Stimulated activated naive CD4-positive, alpha-beta T cell treated with Interleukin-2 at 50 U/mL for 16 hours (primary cell): ENCODE measurements around the gene TSPAN9.

Source experiments
- DNase-seq: peaks from one replicate; lab custom pipeline; 2025; lab: John Stamatoyannopoulos, UW

TSPAN9 gene

DNA sequence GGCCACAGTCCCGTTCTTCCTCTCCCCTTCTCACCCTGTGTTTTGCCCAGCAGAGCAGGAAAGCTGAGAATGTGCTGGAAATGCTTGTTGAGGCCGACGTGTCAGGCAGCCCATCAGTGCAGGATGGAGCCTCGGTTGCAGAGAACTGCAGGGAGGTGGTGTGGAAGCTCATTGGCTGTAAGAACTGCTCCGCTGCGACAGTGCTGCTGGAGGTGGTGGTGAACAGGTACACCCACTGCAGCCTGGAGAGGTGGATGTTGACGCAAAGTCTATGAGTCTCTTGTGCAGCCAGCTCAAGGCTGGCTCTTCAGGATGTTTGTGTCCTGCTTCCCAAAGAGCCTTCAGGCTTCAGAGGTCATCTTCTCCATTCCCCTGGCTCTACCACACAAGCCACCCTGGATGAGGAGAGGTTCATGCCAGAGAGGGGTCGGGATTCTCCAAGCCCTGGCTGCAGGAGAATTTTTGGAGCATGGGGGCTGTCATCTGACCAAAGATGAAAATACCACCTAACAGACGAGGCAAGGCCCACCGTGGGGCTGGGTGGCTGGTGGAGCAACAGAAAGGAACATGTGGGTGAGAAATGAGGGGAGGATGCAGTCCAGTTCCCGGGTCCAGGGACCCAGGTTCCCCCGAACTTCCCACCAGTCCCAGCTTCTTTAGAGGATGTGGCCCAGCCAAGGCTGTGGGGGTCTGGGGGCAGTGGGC, 239.7 kb downstream of the TSPAN9 start:
- no peak for DNase-seq

DNA sequence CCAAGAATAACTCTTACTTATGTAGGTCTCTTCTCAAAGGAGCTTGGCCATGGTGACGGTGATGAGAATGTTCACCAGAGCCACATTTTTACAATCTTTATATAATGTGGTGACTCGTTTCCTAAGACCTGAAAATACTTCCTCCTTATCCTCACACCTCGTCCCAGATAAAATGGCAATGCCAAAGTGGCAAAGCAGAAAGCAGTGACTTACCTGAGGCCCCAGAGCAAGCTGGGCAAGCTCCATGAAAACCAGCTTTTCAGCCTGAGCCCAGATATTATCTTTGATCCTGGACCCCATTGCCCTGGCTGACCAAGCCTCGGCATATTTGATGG, 240.3 kb downstream of the TSPAN9 start:
- no peak for DNase-seq

DNA sequence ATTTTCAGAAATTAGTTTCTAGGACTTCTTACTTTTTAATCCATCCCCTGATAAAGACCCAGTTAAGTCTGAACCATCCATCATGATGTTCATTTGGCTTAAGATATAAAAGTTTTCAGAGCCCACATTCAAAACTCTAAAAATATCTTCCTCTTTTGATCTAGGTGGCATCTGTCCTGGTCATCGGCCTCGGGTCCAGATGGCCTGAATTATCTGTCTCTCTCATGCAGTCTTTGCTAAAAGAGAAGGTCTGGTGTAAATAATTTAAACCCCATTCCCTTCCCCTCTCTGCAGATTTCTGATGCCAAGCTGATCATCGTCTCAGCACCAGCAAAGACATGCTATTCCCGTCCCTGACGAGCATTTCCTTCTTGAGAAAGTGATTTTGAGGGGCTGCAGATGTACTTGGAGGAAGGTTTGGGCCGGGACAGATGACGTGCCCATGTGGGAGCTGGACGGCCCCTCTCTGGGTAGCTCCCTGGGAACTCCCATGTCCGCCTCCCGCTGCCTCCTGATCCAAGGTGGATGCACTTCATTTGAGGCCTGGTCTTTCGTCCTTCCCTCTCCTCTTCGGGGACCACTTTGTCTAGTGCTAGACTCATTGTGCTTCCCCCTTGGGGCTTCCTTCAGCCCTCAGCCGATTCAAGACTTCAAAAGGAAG, 240.8 kb downstream of the TSPAN9 start:
- DNase-seq = no peak

DNA sequence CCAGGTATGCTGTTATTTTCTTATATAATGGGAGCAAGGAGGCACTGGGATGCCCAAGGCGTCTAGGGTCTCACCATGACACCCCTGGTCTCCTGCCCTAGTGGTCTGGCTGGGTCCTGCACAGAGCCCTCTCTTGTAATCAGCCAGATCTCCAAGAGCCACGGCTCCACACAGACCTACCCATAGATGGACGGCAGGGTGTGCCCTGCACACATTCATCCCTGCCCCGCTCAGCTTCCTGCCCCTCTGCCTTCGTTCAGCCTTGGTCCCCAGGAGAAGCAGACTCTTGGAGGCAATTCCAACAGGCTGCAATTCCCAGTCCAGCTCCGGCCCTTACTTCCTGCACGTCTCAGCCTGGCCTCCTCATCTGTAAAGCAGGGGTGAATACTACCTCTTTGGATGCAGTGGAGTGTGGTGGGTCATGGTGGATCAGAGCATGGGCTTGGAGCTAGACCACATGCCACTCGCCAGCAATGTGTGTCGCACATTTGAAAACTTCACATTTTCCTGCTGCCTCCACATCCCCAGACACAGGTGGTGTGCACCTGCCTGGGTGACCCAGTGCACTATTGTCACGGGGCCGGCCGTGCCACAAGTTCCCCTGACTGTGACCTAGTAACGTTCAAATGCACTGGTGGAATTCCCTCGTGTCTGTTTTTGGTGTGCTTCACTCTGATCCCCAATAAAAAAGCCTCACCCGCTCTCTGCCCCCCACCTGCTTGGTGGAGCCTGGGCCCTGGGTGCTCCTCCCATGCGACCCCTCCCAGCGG, 242.7 kb downstream of the TSPAN9 start:
- no peak for DNase-seq

DNA sequence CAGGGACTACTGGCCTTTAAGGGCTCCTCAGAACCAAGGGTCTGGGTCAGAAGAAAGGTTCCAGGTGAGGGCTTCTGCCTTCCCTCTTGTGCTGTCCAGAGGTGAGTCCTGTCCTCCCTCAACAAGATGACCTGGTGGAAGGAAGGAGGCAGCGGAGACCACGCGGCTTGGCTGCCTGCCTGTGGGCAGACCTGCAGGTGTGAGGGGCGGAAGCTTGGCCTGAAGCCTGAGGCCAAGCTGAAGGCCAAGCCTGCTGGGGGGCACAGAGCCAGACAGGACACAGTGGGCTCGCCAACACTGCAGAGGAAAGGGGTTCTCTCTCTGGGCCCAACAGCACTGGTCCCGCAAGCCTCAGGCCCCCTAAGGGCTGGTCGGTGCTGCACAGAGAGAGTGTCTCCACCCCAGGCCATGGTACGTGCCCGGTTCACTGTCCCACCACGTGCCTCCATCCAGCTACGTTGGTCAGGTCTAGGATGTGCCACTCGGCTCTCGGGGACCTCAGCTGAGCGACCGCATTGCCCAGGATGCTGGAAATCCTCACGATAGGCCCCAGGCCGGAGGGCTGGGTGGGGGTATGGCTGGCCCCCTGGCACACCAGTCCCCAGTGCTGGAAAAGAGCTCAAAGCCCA, 243.8 kb downstream of the TSPAN9 start:
- DNase-seq = no peak

DNA sequence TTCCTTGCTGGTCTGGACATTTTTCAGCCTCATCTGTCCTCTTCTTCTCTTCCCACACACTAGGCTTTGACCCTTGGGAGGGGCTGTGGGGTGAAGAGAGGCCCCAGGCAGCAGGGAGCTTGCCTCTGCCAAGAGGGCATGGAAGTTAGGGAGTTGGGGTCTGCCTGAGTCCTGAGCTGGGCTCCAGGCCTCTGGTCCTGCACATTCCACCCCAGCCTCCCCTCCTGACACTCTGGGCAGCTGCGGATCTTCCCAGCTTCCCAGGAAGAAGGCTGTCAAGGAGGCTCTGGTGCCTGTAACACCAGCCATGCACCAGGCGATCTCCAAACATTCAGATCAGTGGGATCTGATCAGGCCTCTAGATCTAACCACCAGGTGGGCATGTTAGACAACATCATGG, 244.7 kb downstream of the TSPAN9 start:
- DNase-seq = no peak

DNA sequence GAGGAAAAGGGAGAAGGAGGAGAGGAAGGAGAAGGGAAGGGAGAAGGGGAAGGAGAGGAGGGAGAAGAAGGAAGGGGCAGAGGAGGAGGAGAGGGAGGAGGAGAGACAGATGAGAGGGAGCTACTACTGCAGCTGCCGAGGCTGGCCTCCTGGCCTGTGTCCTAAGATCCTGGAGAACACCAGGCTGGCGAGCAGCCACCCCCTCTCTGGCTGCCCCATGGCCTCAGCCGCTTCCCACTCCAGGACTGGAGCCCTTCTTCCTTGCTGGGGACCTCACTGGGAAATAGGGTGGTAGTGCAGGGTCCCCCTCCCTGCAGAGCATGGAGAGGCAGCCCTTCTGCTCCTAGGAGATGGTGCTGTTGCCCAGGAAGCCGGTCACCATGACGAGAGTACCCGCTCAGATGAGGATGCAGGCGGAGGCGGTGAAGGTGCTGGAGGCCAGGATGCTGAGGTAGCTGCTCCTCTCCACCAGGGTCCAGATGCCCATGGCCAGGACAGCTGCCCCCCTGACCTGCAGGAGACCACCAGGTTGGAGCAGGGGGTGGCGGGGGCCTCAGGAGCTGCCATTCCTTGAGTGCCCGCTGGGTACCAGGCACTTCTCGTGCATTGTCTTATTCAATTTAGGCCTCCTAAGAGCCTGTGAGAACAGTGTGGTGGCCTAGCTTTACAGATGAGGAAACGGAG, 246.0 kb downstream of the TSPAN9 start:
- DNase-seq = no peak

DNA sequence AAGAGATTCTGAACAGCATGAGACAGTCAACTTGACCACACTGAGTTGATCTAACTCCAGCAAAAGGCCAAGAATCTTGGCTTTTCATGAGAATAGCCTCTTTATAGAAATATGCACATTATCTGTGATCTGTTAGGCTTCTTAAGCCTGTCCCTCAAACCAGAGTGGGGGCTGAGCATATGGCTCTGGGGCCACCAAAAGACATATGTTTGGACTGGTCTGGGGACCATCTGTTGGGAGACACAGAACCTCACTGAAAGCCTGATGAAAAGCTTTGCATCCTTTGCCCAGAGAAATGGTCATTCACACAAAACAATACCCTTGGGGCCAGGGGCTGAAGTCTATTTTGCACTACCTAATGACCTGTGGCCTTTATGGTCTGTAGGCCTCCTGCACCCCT, 248.6 kb downstream of the TSPAN9 start:
- no peak for DNase-seq

DNA sequence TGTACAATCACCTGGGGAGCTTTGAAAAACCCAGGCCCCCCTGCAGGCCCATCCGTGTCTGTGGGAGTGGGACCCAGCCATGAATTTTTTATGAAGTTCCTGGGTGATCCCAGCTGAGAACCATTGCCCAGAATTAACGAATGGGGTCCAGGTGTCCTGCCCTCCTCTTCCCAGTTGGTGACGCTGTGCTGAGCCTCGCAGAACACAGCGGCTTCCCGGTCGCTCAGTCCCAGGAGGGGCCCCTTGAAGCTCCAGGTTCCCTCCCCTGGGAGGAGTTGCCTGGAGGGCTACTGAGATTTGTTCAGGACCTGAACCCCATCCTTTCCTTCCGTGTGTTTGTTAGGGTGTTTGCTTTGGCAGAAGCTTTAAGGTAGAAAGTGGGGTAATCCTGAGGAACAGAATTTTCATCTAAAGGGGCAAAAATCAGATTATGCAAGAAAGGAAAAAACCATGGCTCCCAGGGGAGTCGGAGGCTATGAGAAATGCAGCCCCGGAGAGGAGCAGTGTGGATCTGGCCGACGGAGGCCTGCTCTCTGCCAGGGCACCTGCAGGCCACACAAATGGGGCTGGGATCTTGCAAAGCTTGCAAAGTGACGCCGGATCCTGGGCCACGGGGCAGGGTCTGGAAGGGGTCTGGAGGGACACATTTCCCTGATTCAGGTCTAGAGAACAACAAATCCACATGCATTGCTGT, 249.1 kb downstream of the TSPAN9 start:
- DNase-seq = no peak

DNA sequence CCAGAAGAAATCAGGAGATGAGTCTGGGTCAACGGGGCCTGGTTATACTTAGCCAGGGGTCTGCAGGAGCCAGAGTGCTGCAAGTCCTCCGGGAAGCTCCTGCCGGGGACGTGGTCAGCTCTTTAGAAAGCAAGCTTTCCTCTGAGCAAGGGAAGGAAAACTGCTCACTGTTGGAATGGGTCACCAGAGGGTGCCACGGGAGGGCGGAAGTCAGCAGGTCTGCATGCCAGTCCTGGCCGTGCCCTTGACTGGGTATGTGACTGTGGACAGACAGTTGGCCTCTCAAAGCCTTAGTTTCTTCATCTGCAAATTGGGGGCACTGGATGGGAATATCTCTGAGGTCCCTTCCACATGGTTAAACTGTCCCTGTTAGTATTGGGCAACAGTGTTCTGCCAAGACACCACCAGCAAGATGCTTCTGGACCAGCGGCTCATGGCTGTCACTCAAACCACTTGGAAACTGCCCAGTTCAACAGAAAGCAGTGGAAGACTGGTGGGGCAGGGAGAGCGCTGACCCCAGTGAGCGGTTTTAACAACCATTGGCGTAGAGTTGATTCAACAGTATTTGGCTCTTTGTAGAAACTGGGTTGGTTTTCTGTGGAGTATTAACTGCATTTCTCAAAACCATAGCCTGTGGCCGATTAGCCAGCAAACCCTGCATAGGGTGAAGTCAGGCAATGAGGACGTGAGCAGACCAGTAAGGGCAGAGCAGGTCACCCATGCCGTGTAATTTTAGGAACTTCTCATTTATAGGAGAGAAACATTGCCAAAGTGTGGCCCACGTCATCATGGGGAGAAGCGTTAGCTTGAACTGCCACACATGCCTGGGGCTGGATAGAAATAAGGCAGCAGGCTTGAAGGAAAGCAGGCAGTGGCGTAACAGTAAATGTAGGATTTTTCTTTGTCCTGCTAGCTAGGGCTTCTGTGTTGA, 249.9 kb downstream of the TSPAN9 start:
- DNase-seq = no peak

DNA sequence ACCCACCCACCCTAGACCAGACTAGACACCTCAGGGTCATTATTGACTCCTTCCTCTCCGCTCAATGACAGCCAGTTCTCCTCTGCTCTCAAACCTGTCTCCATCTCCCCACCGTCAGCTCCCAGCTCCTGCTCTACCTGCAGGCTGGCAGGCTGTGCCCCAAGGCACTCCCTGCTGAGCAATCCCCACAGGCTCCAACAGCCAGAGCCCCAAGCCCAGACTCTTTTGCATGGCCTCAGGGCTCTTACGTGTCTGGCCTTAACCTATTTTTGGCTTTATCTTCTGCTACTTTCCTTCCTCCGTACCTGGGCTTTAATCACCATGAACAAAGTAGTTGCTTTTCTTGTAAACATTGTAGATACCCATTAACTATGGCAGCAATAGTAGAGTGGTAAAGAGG, 250.9 kb downstream of the TSPAN9 start:
- no peak for DNase-seq

DNA sequence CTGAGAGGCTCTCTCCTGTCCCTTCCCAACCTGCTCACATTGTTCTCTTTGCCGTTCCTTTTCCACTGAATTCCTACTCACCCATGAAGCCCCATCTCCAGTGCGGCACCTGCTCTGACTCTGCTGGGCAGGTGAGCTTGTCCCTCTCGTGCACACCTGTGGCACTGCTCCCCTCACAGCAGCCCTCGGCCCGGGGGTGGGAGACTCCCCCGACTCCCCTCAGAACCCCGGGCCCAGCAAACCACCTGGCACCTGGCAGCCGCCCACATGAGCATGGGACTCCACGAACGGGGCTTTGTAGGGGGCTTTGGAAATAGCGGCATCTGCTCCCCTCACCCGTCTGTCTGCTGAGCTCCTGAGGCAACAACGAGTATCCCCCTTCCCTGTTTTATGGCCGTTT, 251.4 kb downstream of the TSPAN9 start:
- DNase-seq = no peak

DNA sequence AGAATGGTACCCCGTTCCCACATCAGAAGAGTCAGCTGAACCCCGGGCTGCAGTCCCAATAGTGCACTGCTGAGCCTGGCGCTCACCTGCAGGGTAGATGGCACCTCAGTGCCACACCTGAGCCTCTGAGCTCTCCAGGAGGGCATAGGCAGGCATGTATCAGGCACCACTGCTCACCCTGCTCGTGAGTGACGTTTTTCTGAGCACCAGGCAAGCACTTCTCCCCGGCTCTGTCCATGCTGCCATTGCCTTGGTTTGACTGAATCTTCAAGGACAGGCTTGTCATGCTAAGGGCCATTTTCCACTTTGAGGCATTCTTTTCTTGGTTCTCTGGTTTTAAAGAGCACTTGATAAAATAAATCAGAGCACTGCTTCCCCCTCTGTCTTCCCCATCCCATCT, 252.2 kb downstream of the TSPAN9 start:
- no peak for DNase-seq

DNA sequence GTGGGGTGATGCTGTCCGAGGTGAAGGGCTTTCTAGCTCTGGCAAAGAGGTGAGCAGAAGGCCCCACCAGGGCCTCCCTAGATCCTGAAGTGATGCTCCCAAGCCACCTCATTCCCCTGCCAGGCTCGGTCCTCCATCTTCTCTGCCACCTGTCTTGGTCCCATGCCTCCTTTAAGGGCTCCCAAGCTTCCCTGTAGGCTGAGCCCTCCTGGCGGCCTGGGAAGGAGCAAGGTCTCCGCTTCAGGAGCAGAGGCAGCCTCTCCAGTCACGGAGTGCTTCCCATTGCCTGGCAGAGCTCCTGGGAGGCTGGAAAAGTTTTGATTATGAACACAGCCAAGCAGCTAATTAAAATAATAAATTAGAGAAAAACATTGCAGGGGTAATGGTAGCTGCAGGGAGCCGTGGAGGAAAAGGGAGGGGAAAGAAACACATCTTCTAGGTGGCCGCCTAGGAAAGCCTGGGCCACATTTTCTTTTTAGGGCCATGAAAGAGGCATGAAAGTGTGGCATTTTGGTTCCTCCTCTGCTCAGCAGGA, 253.9 kb downstream of the TSPAN9 start:
- no peak for DNase-seq

DNA sequence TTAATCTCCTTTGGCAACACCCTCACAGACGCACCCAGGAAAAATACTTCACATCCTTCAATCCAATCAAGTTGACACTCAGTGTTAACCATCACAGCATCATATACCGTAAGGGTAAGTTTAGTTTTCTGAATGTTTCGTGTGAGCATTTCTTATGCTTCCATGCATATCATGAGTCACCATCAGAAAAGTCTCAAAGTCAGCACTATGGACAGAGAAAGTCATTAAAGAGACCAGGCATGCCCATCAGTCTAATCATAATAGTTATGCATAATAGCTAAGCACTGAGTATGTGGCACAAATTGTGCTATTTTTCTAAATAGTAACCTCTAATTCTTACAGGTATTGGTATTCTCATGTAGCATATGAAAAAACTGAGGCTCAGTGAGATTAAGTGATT, 255.0 kb downstream of the TSPAN9 start:
- no peak for DNase-seq

DNA sequence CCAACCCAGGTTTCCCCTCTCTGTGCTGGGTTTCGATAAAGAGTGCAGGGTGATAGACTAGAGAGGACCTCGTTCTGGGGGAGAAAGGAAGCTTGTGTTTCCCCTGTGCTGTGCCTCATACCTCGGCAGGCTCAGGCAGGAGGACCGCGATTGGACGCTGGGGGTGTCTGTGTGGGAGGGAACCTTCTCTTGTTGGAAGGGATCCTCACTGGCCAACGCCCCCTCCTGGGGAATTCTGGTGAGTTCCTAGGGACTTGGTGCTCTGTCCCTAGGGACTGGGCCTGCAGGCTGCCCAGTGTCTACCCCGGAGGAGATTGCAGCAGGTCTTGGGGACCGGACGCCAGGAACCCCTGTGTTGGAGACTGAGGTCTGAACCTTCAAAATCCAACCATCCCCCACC, 256.4 kb downstream of the TSPAN9 start:
- no peak for DNase-seq

DNA sequence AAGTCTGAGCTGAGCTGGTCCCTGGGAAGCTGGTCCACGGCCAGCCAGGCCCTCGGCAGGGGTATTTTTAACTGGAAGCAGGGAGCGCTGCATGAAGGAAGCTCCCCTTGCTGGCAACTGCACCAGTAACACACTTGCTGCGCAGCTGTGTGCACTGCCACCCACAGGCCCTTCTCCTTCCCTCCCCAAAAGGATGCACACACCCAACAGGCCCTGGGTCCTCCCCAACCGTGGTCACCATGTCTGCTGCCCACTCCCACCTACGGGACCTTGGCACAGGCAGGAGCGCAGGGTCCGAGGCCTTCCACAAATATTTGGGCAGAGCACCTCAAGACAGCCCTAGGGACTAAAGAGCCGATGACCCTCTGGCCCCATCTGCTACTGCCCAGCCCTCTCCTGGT, 256.8 kb downstream of the TSPAN9 start:
- no peak for DNase-seq

DNA sequence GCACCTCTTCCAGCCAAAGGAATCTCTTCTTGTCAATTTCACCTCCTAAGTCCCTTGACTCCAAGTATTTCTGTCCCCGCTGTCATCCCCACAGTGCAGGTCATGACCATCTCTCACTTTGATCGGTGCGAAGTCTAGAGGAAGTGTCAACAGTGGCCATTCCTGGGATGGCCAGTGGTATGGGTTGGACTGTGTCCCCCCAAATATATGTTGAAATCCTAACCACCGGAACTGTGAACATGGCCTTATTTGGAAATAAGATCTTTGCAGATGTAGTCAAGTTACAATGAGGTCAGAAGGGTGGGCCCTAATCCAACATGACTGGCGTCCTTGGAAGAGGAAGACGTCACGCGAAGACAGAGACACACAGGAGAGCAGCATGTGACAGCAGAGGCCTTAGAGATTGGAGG, 257.9 kb downstream of the TSPAN9 start:
- DNase-seq = no peak
